ENCODE measurements around the gene ZG16. TPM values are rescaled to one million over a fixed set of nuclear protein-coding genes. Genes with fewer than 3 reads are reported as not detected.
"Not testable (repeated sequence)": the region's sequence is repeated elsewhere in the genome, so short reads cannot be mapped to it uniquely, and the experiment has no call there.

ZG16 gene
- total and polyA plus RNA-seq, 2 experiments from 2014 or later = 2.7 to 3.0 TPM

DNA sequence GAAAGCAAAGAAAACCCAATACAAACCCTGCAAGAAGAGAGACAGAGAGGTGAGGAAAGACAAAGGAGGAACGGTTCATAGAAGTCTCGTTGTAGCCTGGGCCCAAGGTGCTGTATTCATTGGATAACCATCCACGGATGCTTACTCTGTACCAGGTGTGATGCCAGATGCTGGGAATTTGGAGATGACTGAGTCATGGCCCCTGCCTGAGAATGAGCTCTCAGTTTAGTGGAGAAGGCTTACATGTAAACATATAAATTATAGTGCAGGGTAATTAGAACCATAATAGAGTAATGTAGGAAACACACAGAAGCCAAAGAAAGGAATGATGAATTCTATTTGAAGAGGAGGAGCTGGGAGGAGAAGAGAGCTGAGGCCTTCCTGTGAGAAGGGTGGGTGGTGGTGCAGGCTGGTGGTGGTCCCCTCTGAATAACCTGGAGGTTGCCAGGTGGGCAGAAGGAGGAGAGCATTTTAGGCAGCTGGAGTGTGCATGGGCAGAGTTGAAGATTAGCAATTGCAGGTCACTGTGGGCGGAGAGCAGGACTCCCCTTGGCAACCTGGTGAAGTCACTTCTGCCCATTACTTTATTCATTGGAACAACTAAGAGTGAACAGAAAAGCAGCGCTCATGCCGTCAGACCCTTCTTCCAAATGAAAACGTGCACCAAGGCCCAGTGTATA is 7.7 kb upstream of the ZG16 start:
- no peak for DNase-seq (ENCODE audit: low spot score)
- 87% methylated on average over 7 of the region's 7 CpGs for WGBS (ENCODE audit: low lambda C conversion rate, missing lambda C conversion rate)
- no peaks in the 10 kb centered on the region for H3K9me2 ChIP-seq (replicated peaks; ENCODE audit: insufficient read depth)
- H3K4me2 ChIP-seq = no peak overlapping the region
- no peaks in the 10 kb centered on the region for H3K27me3 ChIP-seq
- no peak overlapping the region for H3K4me3 ChIP-seq
- no peak overlapping the region for H3K27ac ChIP-seq
- H3K79me2 ChIP-seq = no peaks in the 10 kb centered on the region
- H2AFZ ChIP-seq = no peak overlapping the region
- H3K4me1 ChIP-seq (ENCODE audit: insufficient read depth) = no peaks in the 10 kb centered on the region
- TF ChIP-seq EZH2phosphoT487 (IDR thresholded peaks at IDR 0.05; ENCODE audit: low read depth, severe bottlenecking, unreplicated experiment) = no peak
- no peak for TF ChIP-seq EZH2 (IDR thresholded peaks at IDR 0.05; ENCODE audit: borderline replicate concordance)
- TF ChIP-seq CTCF (IDR thresholded peaks at IDR 0.05; ENCODE audit: poor library complexity) = no peak
- H3K9me3 ChIP-seq (ENCODE audit: low read depth) = no peaks in the 10 kb centered on the region
- H4K20me1 ChIP-seq (ENCODE audit: insufficient read depth, poor library complexity, severe bottlenecking) = no peaks in the 10 kb centered on the region
- H3K36me3 ChIP-seq (replicated peaks; ENCODE audit: insufficient read depth, low read depth) = no peaks in the 10 kb centered on the region

DNA sequence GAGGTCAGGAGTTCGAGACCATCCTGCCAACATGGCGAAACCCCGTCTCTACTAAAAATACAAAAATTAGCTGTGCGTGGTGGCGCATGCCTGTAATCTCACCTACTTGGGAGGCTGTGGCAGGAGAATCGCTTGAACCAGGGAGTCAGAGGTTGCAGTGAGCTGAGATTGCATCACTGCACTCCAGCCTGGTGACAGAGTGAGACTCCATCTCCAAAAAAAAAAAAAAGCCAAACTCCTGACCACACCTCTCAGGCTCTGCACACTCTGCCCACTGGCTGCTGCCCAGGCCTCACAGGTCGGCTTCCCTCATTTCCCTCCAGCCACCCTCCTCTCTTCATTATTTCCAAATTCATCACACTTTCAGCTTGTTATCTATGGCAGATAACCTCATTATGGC is 5.7 kb upstream of the ZG16 start:
- 92% methylated on average over 7 of the region's 7 CpGs for WGBS (ENCODE audit: low lambda C conversion rate, missing lambda C conversion rate)
- not testable (repeated sequence) for H3K9me3 ChIP-seq (ENCODE audit: low read depth); H2AFZ ChIP-seq; H3K27me3 ChIP-seq; H3K9me2 ChIP-seq (replicated peaks; ENCODE audit: insufficient read depth); H3K4me1 ChIP-seq (ENCODE audit: insufficient read depth); H3K27ac ChIP-seq; H3K36me3 ChIP-seq (replicated peaks; ENCODE audit: insufficient read depth, low read depth); H4K20me1 ChIP-seq (ENCODE audit: insufficient read depth, poor library complexity, severe bottlenecking); H3K4me3 ChIP-seq; DNase-seq (ENCODE audit: low spot score); H3K4me2 ChIP-seq; H3K79me2 ChIP-seq

DNA sequence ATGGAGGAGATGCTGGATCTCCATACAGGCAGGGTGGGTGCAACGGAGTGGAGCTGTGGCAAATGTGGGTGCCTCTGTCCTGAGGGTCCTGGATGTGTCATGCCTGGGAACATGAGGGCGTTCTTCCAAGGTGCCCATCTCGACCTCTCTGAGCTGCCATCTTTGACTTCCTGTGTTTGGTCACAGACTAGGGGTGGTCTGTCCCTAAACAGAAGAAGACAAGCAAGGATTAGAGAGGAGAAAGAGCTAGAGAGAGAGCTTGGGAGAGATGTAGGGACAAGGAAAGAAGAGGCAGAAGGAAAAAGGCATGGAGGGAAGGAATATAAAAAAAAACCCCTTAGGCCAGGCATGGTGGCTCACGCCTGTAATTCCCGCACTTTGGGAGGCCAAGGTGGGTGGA is 3.3 kb upstream of the ZG16 start:
- no peaks in the 10 kb centered on the region for H3K4me1 ChIP-seq (ENCODE audit: insufficient read depth)
- no peaks in the 10 kb centered on the region for H3K9me3 ChIP-seq (ENCODE audit: low read depth)
- H3K27ac ChIP-seq = no peak overlapping the region
- no peaks in the 10 kb centered on the region for H3K9me2 ChIP-seq (replicated peaks; ENCODE audit: insufficient read depth)
- no peak for TF ChIP-seq EZH2 (IDR thresholded peaks at IDR 0.05; ENCODE audit: borderline replicate concordance)
- TF ChIP-seq EZH2phosphoT487 (IDR thresholded peaks at IDR 0.05; ENCODE audit: low read depth, severe bottlenecking, unreplicated experiment) = no peak
- no peaks in the 10 kb centered on the region for H3K79me2 ChIP-seq
- no peaks in the 10 kb centered on the region for H3K36me3 ChIP-seq (replicated peaks; ENCODE audit: insufficient read depth, low read depth)
- no peak overlapping the region for H3K4me3 ChIP-seq
- no peak overlapping the region for H3K4me2 ChIP-seq
- H2AFZ ChIP-seq = no peak overlapping the region
- no peaks in the 10 kb centered on the region for H4K20me1 ChIP-seq (ENCODE audit: insufficient read depth, poor library complexity, severe bottlenecking)
- no peak for DNase-seq (ENCODE audit: low spot score)
- WGBS (ENCODE audit: low lambda C conversion rate, missing lambda C conversion rate) = 91% methylated on average over 5 of the region's 5 CpGs
- no peaks in the 10 kb centered on the region for H3K27me3 ChIP-seq

DNA sequence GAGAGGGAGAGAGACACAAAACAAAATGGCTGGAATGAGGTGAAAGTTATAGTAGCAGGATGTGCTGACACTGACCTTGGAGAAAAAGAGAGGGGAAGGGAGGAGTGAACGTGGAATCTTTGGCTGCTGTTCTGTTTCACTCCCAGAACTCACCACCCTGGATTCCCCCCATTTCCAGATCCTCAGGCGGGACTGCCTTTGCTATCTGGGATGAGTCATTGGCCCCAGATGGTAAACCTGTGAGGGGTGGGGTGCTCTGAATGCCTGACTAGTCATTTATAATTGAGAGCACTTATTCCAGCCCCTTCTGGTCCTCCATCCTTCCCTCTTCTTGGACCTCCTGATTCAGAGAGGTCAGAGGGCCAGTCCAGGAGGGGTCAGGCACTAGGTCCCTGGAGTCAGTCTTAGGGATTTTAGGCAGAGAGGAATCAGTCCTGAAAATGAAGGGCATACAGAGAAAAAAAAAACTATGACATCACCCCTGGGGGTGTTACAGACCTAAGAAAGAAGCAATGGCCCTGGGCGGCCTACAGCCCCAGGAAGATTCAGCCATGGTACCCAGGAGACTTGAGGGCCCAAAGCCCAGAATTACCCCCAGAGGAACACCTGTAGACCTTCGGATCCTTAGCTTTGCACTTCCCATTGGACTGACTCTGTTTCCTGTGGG is 2.2 kb upstream of the ZG16 start:
- Histone ChIP-seq H4K20me1 (ENCODE audit: insufficient read depth, poor library complexity, severe bottlenecking) (no peaks in the 10 kb centered on the region), H3K9me2 (replicated peaks; ENCODE audit: insufficient read depth) (no peaks in the 10 kb centered on the region), H3K27me3 (no peaks in the 10 kb centered on the region), H3K9me3 (ENCODE audit: low read depth) (no peaks in the 10 kb centered on the region), H3K4me3 (no peak overlapping the region), H2AFZ (no peak overlapping the region), H3K4me2 (no peak overlapping the region), H3K36me3 (replicated peaks; ENCODE audit: insufficient read depth, low read depth) (no peaks in the 10 kb centered on the region), H3K27ac (no peak overlapping the region), H3K4me1 (ENCODE audit: insufficient read depth) (no peaks in the 10 kb centered on the region), H3K79me2 (no peaks in the 10 kb centered on the region)
- DNase-seq (ENCODE audit: low spot score) = peak; percentile 46
- TF ChIP-seq EZH2 (IDR thresholded peaks at IDR 0.05; ENCODE audit: borderline replicate concordance) (no peak), CTCF (IDR thresholded peaks at IDR 0.05; ENCODE audit: poor library complexity) (no peak)
- 66% methylated on average over 4 of the region's 4 CpGs for WGBS (ENCODE audit: low lambda C conversion rate, missing lambda C conversion rate)
